ENCODE results near the gene IL4R.
A peak's percentile ranks its signal among the peaks of the same experiment; 100 is the strongest.

IL4R gene

DNA sequence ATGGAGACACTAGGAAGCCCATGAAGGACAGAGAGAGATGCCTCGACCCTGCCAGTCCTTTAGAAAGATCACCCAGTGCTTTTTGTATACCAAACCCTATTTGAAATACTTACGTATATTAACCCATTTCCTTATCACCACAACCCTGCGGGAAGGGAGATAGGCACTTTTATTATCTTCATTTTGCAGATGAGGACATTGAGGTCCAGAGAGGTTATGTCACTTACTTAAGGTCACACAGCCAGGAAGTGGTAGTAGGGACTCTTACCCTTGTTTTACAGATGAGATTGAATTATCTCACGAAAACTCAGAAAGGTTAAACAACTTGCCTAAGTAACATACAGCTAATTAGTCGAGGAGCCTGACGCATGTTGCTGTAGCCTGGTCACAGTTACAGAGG is 38.2 kb downstream of the IL4R start:
- H3K27me3 ChIP-seq (replicated peaks; ENCODE audit: control insufficient read depth, insufficient read depth, low read length): no peaks in the 10 kb centered on the region
- H3K4me3 ChIP-seq (replicated peaks; ENCODE audit: low read depth, low read length): no peak overlapping the region
- H3K36me3 ChIP-seq (ENCODE audit: control insufficient read depth, insufficient read depth, low read length): peaks cover 17% of the 10 kb centered on the region
- TF ChIP-seq, protein P1, sequence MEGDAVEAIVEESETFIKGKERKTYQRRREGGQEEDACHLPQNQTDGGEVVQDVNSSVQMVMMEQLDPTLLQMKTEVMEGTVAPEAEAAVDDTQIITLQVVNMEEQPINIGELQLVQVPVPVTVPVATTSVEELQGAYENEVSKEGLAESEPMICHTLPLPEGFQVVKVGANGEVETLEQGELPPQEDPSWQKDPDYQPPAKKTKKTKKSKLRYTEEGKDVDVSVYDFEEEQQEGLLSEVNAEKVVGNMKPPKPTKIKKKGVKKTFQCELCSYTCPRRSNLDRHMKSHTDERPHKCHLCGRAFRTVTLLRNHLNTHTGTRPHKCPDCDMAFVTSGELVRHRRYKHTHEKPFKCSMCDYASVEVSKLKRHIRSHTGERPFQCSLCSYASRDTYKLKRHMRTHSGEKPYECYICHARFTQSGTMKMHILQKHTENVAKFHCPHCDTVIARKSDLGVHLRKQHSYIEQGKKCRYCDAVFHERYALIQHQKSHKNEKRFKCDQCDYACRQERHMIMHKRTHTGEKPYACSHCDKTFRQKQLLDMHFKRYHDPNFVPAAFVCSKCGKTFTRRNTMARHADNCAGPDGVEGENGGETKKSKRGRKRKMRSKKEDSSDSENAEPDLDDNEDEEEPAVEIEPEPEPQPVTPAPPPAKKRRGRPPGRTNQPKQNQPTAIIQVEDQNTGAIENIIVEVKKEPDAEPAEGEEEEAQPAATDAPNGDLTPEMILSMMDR (IDR thresholded peaks at IDR 0.05; ENCODE audit: insufficient read depth, low read length, poor library complexity, severe bottlenecking): no peak
- DNase-seq (ENCODE audit: extremely low read depth, insufficient read length): no peak

- H3K4me3 ChIP-seq (replicated peaks; ENCODE audit: low read depth, low read length): no peak overlapping the region
- TF ChIP-seq, protein P1 (IDR thresholded peaks at IDR 0.05; ENCODE audit: insufficient read depth, low read length, poor library complexity, severe bottlenecking): no peak
- H3K27me3 ChIP-seq (replicated peaks; ENCODE audit: control insufficient read depth, insufficient read depth, low read length): no peaks in the 10 kb centered on the region
- DNase-seq (ENCODE audit: extremely low read depth, insufficient read length): no peak
- H3K36me3 ChIP-seq (ENCODE audit: control insufficient read depth, insufficient read depth, low read length): peaks cover 19% of the 10 kb centered on the region
Measured at GRCh38 chr16:27353853-27354252, 40.1 kb downstream of the IL4R start.

- Histone ChIP-seq H3K4me3 (replicated peaks; ENCODE audit: low read depth, low read length) (no peak overlapping the region), H3K36me3 (ENCODE audit: control insufficient read depth, insufficient read depth, low read length) (peaks cover 22% of the 10 kb centered on the region), H3K27me3 (replicated peaks; ENCODE audit: control insufficient read depth, insufficient read depth, low read length) (no peaks in the 10 kb centered on the region)
- TF ChIP-seq, protein P1 (IDR thresholded peaks at IDR 0.05; ENCODE audit: insufficient read depth, low read length, poor library complexity, severe bottlenecking): peak; percentile 53
- DNase-seq (ENCODE audit: extremely low read depth, insufficient read length): no peak
Measured at GRCh38 chr16:27355610-27356009, 41.8 kb downstream of the IL4R start.

DNA sequence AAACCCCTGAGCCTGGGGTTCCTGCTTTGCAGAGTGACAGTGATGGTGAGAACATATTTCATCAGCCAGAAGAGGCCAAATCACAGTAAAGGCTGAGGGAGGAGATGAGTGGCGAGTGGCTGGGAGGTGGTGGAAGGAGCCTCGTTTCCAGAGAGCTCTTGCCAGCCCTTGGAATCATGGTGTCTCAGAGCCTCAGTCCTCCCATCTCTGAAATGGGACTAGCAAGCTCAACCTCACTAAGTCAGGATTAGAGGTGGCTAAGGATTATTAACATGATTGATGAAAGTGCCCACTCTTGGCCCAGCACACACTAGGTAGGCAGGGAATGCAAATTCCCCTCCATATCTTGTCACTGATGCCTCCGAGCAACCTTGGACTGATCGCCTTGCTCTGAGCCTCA is 43.0 kb downstream of the IL4R start:
- Histone ChIP-seq H3K4me3 (replicated peaks; ENCODE audit: low read depth, low read length) (no peak overlapping the region), H3K27me3 (replicated peaks; ENCODE audit: control insufficient read depth, insufficient read depth, low read length) (no peaks in the 10 kb centered on the region), H3K36me3 (ENCODE audit: control insufficient read depth, insufficient read depth, low read length) (peaks cover 24% of the 10 kb centered on the region)
- DNase-seq (ENCODE audit: extremely low read depth, insufficient read length): no peak
- TF ChIP-seq, protein P1 (IDR thresholded peaks at IDR 0.05; ENCODE audit: insufficient read depth, low read length, poor library complexity, severe bottlenecking): no peak

GRCh38 chr16:27359051-27359450 is 45.3 kb downstream of the IL4R start:
- Histone ChIP-seq H3K4me3 (replicated peaks; ENCODE audit: low read depth, low read length) (no peak overlapping the region), H3K36me3 (ENCODE audit: control insufficient read depth, insufficient read depth, low read length) (peaks cover 31% of the 10 kb centered on the region), H3K27me3 (replicated peaks; ENCODE audit: control insufficient read depth, insufficient read depth, low read length) (no peaks in the 10 kb centered on the region)
- TF ChIP-seq, protein P1 (IDR thresholded peaks at IDR 0.05; ENCODE audit: insufficient read depth, low read length, poor library complexity, severe bottlenecking): no peak
- no peak for DNase-seq (ENCODE audit: extremely low read depth, insufficient read length)

DNA sequence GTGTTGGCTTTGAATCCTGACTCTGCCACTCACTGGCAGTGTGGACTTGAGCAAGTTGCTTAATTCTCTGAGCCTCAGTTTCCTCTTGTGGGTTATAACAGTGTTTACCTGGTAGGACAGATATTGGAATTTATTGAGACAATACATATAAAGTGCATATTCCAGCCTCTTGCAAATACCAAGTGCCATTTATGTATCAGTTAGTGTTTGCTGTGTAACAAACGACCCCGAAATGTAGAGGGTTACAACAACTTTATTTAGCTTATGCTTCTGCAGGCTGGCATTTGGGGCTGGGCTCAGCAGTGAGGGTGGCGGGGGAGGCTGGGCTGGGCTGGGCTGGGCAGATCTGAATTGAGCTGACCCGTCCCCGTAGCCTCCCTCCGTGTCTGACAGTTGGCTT is 45.8 kb downstream of the IL4R start:
- TF ChIP-seq, protein P1 (IDR thresholded peaks at IDR 0.05; ENCODE audit: insufficient read depth, low read length, poor library complexity, severe bottlenecking): no peak
- Histone ChIP-seq H3K27me3 (replicated peaks; ENCODE audit: control insufficient read depth, insufficient read depth, low read length) (no peaks in the 10 kb centered on the region), H3K4me3 (replicated peaks; ENCODE audit: low read depth, low read length) (no peak overlapping the region), H3K36me3 (ENCODE audit: control insufficient read depth, insufficient read depth, low read length) (peaks cover 27% of the 10 kb centered on the region)
- no peak for DNase-seq (ENCODE audit: extremely low read depth, insufficient read length)

Measured in GM06990 (cell line).